Astrocyte of the spinal cord (primary cell): ENCODE results near the gene ZDHHC22.

ENCODE experiments used
- DNase-seq: peaks from one replicate; pipeline ENCODE4 v3.0.0; 2011; ENCODE audit warnings: low read depth, low spot score
- H3K4me3 ChIP-seq: 2 replicates; pipeline ENCODE4 v1.5.1; 2011; ENCODE audit warnings: low read depth, mild to moderate bottlenecking, low read length, moderate library complexity
- in situ Hi-C: cut with HindIII; loops from 2 replicates; pipeline ENCODE4 v1.10.0; 2017; ENCODE audit warnings: low sequenced_read_pairs
- TF ChIP-seq, protein P1 (sequence below): IDR thresholded peaks from 2 replicates; pipeline ENCODE4 v1.5.1; 2012; ENCODE audit warnings: low read depth, mild to moderate bottlenecking, low read length, inconsistent platforms

ZDHHC22 gene

DNA sequence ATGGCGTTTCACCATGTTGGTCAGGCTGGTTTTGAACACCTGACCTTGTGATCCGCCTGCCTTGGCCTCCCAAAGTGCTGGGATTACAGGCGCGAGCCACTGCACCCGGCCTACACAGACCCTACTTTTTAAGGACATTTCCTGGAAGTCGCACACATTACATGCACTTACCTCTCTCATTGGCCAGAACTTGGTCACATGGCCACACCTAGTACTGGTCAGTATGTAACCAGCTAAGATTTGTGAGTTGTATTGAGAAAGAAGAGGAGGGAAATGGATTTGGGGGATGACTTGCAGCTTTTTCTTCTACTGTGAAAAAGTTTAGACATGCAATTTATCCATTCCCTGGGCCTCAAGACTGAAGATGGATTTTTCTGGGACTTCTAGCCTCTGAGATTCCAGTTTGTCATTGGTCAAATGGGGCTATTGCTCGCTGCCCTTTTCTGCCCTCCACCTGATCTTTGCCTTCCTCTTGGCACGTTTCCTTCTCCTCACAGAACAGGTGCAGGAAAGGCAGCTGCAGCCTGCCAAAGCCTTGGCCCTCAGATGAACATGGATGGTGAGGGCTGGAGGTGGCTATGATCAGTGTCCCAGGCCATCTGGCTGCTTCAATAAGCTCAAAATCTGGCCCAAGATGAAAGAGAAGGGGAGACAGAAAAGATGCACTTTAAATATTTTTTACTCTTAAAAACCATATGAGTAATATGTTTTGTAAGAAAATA, 7.1 kb upstream of the ZDHHC22 start:
- in situ Hi-C loops: no loop called here
- TF ChIP-seq, protein P1, sequence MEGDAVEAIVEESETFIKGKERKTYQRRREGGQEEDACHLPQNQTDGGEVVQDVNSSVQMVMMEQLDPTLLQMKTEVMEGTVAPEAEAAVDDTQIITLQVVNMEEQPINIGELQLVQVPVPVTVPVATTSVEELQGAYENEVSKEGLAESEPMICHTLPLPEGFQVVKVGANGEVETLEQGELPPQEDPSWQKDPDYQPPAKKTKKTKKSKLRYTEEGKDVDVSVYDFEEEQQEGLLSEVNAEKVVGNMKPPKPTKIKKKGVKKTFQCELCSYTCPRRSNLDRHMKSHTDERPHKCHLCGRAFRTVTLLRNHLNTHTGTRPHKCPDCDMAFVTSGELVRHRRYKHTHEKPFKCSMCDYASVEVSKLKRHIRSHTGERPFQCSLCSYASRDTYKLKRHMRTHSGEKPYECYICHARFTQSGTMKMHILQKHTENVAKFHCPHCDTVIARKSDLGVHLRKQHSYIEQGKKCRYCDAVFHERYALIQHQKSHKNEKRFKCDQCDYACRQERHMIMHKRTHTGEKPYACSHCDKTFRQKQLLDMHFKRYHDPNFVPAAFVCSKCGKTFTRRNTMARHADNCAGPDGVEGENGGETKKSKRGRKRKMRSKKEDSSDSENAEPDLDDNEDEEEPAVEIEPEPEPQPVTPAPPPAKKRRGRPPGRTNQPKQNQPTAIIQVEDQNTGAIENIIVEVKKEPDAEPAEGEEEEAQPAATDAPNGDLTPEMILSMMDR: no peak

DNA sequence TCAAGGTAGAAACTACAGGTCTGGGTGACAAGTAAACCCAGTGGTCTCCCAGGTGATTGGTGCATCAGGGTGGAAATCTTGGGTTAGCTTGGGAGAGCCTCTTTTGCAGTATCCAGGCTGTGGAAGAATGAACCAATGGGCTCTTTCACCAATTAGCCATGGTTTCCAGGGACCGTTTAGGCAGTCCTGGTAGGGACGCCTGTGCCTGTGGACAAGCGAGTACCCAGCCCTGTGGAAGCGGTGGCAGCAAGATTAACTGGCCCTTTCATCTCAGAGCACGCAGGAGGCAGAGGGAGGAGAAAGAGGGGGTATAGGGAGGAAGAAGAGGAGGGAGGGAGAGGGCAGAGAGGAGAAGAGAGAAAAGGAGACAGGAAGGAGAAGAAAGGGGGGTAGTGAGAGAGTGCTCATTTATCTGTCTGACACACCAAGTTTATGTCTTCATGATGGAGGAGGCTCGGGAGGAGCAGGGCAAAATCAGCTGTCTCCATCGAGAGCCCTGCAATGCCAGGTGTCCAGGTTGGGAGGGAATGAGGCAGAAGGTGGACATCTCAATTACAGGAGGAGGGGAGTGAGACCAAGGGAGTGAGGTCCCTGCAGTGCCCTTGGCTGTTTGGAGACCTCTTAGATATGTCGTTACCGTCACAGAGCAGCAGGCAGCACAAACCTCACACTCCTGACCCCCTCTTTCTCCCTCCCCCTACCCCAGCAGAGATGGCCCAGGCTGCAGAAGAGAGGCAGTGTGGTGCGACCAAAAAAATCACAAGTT, 4.6 kb upstream of the ZDHHC22 start:
- TF ChIP-seq, protein P1: no peak
- DNase-seq: no peak
- in situ Hi-C loops: no loop called here
- no peak overlapping the region for H3K4me3 ChIP-seq

More for the DNA sequence above, 7.1 kb upstream of the ZDHHC22 start:
- DNase-seq: no peak
- H3K4me3 ChIP-seq: no peak overlapping the region

DNA sequence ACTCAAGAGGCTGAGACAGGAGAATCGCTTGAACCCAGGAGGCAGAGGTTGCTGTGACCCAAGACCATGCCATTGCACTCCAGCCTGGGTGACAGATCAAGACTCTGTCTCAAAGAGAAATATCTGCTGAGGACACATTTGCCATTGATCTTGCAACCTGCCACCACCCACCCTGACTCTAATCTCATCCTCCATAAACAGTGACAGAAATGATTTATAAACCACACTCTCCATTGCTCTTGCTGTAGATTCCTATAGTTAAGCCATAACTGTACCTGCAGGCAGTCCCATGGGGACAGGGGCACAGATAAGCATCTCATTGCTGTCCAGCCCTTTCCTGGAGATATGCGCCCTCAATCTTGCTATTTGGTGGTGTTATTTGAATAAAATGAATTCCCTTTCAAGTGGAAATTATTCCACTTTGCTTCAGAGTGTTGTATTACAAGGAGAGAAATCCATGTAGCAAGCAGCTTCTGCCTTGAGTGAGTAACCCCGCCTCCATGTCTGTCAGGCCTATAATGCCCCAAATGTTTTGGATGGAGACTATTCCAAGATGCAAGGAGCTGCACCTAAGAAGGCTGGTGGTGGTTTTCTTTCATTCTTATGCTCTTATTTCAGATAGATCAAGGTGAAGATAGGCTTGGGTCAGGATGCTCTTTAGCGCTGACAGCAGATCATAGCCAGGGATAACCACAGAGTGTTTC, 3.0 kb upstream of the ZDHHC22 start:
- in situ Hi-C loops: no loop called here
- no peak overlapping the region for H3K4me3 ChIP-seq
- no peak for DNase-seq
- TF ChIP-seq, protein P1: no peak

DNA sequence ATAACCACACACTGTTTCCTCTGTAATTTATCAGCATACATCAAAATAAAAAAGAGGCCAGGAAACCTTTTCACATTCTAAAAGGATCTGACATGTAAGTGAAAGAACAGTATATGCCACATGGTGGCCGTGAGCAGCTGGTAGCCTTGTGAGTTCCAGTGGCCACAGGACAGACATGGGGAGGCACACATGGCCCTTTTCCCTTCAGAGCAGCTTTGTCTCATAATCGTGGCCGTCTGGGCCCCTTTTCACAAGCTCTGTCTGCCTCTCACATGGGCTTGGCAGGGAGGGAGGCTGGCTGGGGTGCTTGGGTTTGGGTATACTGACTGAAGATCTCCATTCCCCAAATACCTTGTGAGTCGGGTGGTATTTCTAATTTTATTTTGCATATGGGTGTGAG, 1.5 kb upstream of the ZDHHC22 start:
- no peak for DNase-seq
- in situ Hi-C loops: no loop called here
- TF ChIP-seq, protein P1: no peak
- H3K4me3 ChIP-seq: no peak overlapping the region

DNA sequence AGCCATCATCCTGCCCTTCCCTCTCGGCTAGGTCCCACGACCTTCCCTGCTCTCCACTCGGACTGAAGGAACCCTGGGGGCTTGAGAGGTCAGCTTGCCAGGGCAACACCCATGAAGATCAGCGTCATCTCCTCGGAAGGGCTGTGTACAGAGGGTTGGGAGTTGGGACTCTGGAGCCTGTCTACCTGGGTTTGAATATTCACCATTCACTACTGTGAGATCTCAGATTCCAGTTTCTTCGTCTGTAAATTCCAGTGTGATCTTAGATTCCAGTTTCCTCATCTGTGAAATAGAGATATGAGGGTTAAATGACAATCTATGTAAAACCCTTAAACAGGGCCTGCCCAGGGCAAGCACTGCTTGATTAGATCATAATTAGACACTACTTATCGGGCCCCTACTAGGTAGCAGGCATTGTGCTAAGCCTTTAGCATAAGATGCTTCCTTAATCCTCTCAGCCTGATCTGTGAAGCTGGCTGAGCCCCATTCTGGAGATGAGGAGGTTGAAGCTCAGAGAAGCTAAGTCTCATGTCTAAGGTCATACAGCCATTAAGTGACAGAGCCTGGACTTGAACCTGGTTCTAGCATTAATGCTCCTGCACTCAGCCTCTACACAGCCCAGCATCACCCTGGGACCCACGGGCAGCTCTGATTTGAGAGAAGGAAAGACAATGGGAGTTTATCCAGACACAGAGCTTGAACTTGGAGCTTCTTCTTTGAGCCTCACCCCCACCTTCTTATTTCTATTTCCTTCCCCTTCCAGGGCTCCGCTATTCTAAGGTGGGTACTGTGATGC, 612 bp upstream of the ZDHHC22 start:
- TF ChIP-seq, protein P1: no peak
- no peak for DNase-seq
- no peak overlapping the region for H3K4me3 ChIP-seq
- in situ Hi-C loops: no loop called here
